Tibial nerve (tissue), 4 donors: ENCODE data around the gene MBD3L5.

Source experiments
- EP300 ChIP-seq, 2 donors: sonication (generic); formaldehyde crosslinking; IDR thresholded peaks; one replicate each; pipeline ENCODE4 v1.6.1; 2017; ENCODE audit warnings: antibody characterized with exemption in 2 of 2, mild to moderate bottlenecking in 1 of 2
- POLR2A ChIP-seq, 2 donors: fragments of 450-650 bp; IDR thresholded peaks; one replicate each; pipeline ENCODE4 v1.6.1; 2017; ENCODE audit warnings: antibody characterized with exemption in 2 of 2, mild to moderate bottlenecking in 2 of 2, moderate library complexity in 2 of 2
- TF ChIP-seq, protein P1 (sequence below), 5 experiments: fragments of 200-600 bp in 3 of 5; fragments of 450-650 bp in 2 of 5; sonication (generic) in 3 of 5; IDR thresholded peaks; one replicate each; pipeline ENCODE4 v1.5.1; 2016 to 2019; ENCODE audit warnings: antibody characterized with exemption in 5 of 5, mild to moderate bottlenecking in 3 of 5, moderate library complexity in 2 of 5

DNA sequence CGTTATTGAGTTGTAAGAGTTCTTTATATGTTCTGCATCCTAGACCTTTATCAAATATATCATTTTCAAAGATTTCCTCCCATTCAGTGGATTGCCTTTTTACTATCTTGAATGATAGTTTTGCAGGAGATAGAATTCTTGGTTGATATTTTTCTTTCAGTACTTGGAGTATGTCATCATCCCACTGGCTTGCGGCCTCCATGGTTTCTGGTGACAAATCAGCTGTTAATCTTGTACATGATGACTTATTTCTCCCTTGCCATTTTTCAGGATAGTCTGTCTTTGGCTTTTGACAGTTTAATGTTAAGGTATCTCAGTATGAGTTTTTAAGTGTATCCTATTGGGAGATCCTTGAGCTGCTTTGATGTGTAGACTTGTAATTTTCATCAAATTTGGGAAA is 47.6 kb downstream of the MBD3L5 start:
- TF ChIP-seq POLR2A (IDR thresholded peaks at IDR 0.05) (no peak), EP300 (IDR thresholded peaks at IDR 0.05) (no peak)
- TF ChIP-seq, protein P1, sequence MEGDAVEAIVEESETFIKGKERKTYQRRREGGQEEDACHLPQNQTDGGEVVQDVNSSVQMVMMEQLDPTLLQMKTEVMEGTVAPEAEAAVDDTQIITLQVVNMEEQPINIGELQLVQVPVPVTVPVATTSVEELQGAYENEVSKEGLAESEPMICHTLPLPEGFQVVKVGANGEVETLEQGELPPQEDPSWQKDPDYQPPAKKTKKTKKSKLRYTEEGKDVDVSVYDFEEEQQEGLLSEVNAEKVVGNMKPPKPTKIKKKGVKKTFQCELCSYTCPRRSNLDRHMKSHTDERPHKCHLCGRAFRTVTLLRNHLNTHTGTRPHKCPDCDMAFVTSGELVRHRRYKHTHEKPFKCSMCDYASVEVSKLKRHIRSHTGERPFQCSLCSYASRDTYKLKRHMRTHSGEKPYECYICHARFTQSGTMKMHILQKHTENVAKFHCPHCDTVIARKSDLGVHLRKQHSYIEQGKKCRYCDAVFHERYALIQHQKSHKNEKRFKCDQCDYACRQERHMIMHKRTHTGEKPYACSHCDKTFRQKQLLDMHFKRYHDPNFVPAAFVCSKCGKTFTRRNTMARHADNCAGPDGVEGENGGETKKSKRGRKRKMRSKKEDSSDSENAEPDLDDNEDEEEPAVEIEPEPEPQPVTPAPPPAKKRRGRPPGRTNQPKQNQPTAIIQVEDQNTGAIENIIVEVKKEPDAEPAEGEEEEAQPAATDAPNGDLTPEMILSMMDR (IDR thresholded peaks at IDR 0.05): no peak
